ENCODE data around the gene IRF4.

Gene IRF4

GRCh38 chr6:429515-430121 lies 38.1 kb downstream of the IRF4 start:
- no peak for DNase-seq (ENCODE audit: low read depth)
- no peak for TF ChIP-seq CTCF (IDR thresholded peaks at IDR 0.05; ENCODE audit: control insufficient read depth, insufficient read depth, low read depth, low read length, missing control alignments)
- H3K4me3 ChIP-seq (ENCODE audit: control insufficient read depth, low read depth, low read length): no peak overlapping the region

GRCh38 chr6:431504-431903 lies 40.0 kb downstream of the IRF4 start:
- no peak for DNase-seq (ENCODE audit: low read depth)
- TF ChIP-seq CTCF (IDR thresholded peaks at IDR 0.05; ENCODE audit: control insufficient read depth, insufficient read depth, low read depth, low read length, missing control alignments): no peak
- H3K4me3 ChIP-seq (ENCODE audit: control insufficient read depth, low read depth, low read length): no peak overlapping the region

GRCh38 chr6:431986-432385 lies 40.4 kb downstream of the IRF4 start:
- no peak for TF ChIP-seq CTCF (IDR thresholded peaks at IDR 0.05; ENCODE audit: control insufficient read depth, insufficient read depth, low read depth, low read length, missing control alignments)
- no peak for DNase-seq (ENCODE audit: low read depth)
- H3K4me3 ChIP-seq (ENCODE audit: control insufficient read depth, low read depth, low read length): no peak overlapping the region

- H3K4me3 ChIP-seq (ENCODE audit: control insufficient read depth, low read depth, low read length): no peak overlapping the region
- no peak for TF ChIP-seq CTCF (IDR thresholded peaks at IDR 0.05; ENCODE audit: control insufficient read depth, insufficient read depth, low read depth, low read length, missing control alignments)
- DNase-seq (ENCODE audit: low read depth): no peak
Observed at GRCh38 chr6:434051-434705, 42.6 kb downstream of the IRF4 start.

- DNase-seq (ENCODE audit: low read depth): no peak
- no peak overlapping the region for H3K4me3 ChIP-seq (ENCODE audit: control insufficient read depth, low read depth, low read length)
- no peak for TF ChIP-seq CTCF (IDR thresholded peaks at IDR 0.05; ENCODE audit: control insufficient read depth, insufficient read depth, low read depth, low read length, missing control alignments)
Observed at GRCh38 chr6:435441-436307, 44.1 kb downstream of the IRF4 start.

- DNase-seq (ENCODE audit: low read depth): peak; percentile 53
Observed at GRCh38 chr6:436308-437036, 44.9 kb downstream of the IRF4 start.

More at GRCh38 chr6:436308-437036, 44.9 kb downstream of the IRF4 start:
- TF ChIP-seq CTCF (IDR thresholded peaks at IDR 0.05; ENCODE audit: control insufficient read depth, insufficient read depth, low read depth, low read length, missing control alignments): no peak
- H3K4me3 ChIP-seq (ENCODE audit: control insufficient read depth, low read depth, low read length): no peak overlapping the region

All from AG09309 (cell line).